GM21737 (cell line): ENCODE measurements around the gene CAMK1G.

Source experiments
- ATAC-seq: cut with Tn5 transposase; IDR thresholded peaks from one replicate; pipeline ENCODE4 v1.9.1; 2021; ENCODE audit warnings: mild to moderate bottlenecking, moderate library complexity; ENCODE audit not compliant: unreplicated experiment

CAMK1G gene

GRCh38 chr1:209583408-209583807 is at the start of gene CAMK1G:
CAMK1G (plus strand) TSS chr1:209583714; CDS start chr1:209594984, 11,270 bp downstream.
- ATAC-seq: no peak

- no peak for ATAC-seq
These were observed 48.8 kb upstream of the CAMK1G start for GRCh38 chr1:209534496-209535250.

GRCh38 chr1:209536843-209537242 is 46.7 kb upstream of the CAMK1G start:
- ATAC-seq: no peak

- ATAC-seq: no peak
These were observed 46.0 kb upstream of the CAMK1G start for GRCh38 chr1:209537336-209538114.

GRCh38 chr1:209539576-209539975 is 43.9 kb upstream of the CAMK1G start:
- ATAC-seq: no peak

GRCh38 chr1:209542585-209542984 is 40.9 kb upstream of the CAMK1G start:
- no peak for ATAC-seq

- no peak for ATAC-seq
These were observed 39.4 kb upstream of the CAMK1G start for GRCh38 chr1:209544098-209544497.

- ATAC-seq: no peak
These were observed 38.1 kb upstream of the CAMK1G start for GRCh38 chr1:209545423-209545822.

- no peak for ATAC-seq
These were observed 37.0 kb upstream of the CAMK1G start for GRCh38 chr1:209546390-209547085.

GRCh38 chr1:209547626-209548025 is 35.9 kb upstream of the CAMK1G start:
- no peak for ATAC-seq

- ATAC-seq: no peak
These were observed 33.9 kb upstream of the CAMK1G start for GRCh38 chr1:209549443-209550205.

- ATAC-seq: no peak
These were observed 33.0 kb upstream of the CAMK1G start for GRCh38 chr1:209550519-209550918.

GRCh38 chr1:209552406-209553264 is 30.9 kb upstream of the CAMK1G start:
- ATAC-seq: no peak

GRCh38 chr1:209554761-209555611 is 28.5 kb upstream of the CAMK1G start:
- no peak for ATAC-seq

- ATAC-seq: no peak
These were observed 27.3 kb upstream of the CAMK1G start for GRCh38 chr1:209556162-209556690.

GRCh38 chr1:209557221-209557620 is 26.3 kb upstream of the CAMK1G start:
- ATAC-seq: no peak

- no peak for ATAC-seq
These were observed 23.0 kb upstream of the CAMK1G start for GRCh38 chr1:209560529-209560928.

- no peak for ATAC-seq
These were observed 22.6 kb upstream of the CAMK1G start for GRCh38 chr1:209560952-209561351.

GRCh38 chr1:209561532-209561931 is 22.0 kb upstream of the CAMK1G start:
- ATAC-seq: no peak
